ENCODE results near the gene ROBO1.

Gene ROBO1

DNA sequence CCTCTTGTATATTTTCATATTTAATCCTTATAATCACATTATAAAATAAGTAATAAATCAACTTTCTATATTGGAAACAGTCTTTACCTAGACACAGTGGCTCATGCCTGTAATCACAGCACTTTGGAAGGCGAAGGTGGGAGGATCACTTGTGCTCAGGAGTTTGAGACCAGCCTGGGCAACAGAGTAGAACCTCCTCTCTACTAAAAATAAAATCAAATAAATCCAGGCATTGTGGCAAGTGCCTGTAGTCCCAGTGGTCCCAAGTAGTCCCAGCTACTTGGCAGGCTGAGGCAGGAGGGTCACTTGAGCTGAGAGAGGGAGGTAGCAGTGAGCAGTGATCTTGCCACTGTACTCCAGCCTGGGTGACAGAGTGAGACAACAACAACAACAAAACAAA lies 975.1 kb downstream of the ROBO1 start:
- no peak overlapping the region for H3K27ac ChIP-seq
- TF ChIP-seq, protein P1, sequence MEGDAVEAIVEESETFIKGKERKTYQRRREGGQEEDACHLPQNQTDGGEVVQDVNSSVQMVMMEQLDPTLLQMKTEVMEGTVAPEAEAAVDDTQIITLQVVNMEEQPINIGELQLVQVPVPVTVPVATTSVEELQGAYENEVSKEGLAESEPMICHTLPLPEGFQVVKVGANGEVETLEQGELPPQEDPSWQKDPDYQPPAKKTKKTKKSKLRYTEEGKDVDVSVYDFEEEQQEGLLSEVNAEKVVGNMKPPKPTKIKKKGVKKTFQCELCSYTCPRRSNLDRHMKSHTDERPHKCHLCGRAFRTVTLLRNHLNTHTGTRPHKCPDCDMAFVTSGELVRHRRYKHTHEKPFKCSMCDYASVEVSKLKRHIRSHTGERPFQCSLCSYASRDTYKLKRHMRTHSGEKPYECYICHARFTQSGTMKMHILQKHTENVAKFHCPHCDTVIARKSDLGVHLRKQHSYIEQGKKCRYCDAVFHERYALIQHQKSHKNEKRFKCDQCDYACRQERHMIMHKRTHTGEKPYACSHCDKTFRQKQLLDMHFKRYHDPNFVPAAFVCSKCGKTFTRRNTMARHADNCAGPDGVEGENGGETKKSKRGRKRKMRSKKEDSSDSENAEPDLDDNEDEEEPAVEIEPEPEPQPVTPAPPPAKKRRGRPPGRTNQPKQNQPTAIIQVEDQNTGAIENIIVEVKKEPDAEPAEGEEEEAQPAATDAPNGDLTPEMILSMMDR (conservative IDR thresholded peaks at IDR 0.05), result no peak
- no peak for TF ChIP-seq ZFX (IDR thresholded peaks at IDR 0.05)

DNA sequence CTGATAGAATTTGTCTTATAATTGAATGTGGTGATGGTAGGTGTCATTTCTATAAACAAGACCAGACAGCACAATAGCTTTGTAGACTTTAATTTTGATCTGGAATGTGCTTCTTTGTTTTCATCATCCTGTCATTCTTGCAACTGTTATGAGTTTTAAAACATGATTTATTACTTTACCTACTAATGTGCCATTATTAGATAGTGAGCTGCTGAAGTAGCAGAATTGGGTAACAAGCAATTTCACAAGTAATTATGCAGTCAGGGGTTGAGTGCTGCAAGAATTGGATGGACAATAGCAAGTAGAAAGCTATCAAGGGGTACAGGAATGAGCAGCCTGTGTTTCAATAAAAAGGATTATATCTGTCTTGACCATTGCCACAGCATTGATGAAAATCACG lies 975.6 kb downstream of the ROBO1 start:
- TF ChIP-seq ZFX (IDR thresholded peaks at IDR 0.05), result no peak
- TF ChIP-seq, protein P1 (conservative IDR thresholded peaks at IDR 0.05), result no peak
- H3K27ac ChIP-seq, result no peak overlapping the region

DNA sequence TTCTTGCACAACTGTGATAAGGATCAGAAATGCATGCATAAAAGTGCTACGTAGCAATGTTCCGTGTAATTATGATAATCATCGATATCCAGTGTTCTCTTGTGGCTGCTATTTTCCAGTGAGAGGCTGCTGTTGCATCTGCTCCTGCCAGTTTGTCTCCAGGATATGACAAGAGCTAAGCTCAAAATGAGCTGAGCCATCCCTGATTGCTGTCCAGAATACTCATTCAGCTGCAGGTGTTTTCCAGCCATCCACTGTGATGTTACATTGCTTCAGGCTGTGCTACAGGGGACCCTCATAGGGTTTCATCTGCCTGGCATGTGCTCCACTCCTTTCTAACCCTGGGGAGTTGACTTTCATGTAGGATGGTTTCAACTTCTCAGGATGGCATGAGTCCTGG lies 976.0 kb downstream of the ROBO1 start:
- TF ChIP-seq, protein P1 (conservative IDR thresholded peaks at IDR 0.05), result no peak
- no peak for TF ChIP-seq ZFX (IDR thresholded peaks at IDR 0.05)
- H3K27ac ChIP-seq, result no peak overlapping the region

DNA sequence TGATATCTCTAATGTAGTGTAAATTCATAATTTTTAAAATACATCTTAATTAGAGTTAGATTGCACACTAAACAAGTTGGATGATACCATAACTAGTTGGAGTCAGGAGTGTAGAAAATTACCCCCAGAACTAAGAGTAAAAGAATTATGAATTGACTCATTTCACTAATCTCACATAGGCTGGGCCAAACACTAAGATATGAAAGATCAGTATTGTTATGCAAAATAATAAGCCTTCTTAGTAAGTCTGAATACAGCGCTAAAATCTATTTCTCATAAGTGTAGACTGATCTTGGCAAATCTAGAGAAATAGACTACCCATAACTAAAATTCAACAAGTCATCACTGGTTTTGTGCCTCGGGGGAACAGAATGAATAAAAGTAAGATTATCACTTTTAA lies 979.0 kb downstream of the ROBO1 start:
- TF ChIP-seq ZFX (IDR thresholded peaks at IDR 0.05), result no peak
- TF ChIP-seq, protein P1 (conservative IDR thresholded peaks at IDR 0.05), result no peak
- no peak overlapping the region for H3K27ac ChIP-seq

DNA sequence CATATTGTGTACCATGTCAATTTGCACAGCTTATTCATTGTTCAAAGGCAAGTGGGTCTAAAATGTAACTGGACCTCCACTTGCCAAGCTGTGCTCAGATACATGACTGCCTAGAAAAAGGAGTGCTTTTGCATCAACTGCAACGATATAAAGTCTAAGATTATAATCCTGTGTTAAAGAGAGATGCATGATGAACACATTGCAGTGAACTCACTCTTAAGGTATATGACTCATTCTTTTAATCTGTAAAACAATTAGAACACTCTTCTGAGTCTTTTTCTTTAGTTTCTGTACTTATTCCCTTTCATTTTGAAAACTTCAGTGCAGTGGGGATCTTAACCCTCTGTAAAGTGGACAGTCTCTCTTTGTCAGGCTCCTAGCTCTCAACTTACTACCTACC lies 982.8 kb downstream of the ROBO1 start:
- no peak overlapping the region for H3K27ac ChIP-seq
- no peak for TF ChIP-seq ZFX (IDR thresholded peaks at IDR 0.05)
- TF ChIP-seq, protein P1 (conservative IDR thresholded peaks at IDR 0.05), result no peak

DNA sequence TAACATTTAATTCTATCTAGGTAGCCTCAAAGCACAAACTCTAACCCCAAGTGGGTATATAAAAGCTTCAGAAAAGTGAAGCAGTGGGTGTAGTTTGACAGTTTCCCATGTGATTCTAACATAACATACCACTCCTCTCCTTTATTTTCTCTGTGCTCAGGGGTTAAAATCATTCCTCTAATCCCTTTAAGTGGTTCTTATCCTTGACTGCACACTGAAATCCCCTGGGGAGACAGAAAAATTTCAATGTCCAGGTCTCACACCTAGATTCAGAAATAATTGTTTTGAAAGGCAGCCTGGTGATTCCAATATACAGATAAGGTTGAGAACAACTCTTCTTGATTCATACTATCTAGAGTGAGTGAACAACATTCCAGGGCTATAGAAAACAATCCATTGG lies 986.4 kb downstream of the ROBO1 start:
- H3K27ac ChIP-seq, result no peak overlapping the region
- TF ChIP-seq, protein P1 (conservative IDR thresholded peaks at IDR 0.05), result no peak
- TF ChIP-seq ZFX (IDR thresholded peaks at IDR 0.05), result no peak

DNA sequence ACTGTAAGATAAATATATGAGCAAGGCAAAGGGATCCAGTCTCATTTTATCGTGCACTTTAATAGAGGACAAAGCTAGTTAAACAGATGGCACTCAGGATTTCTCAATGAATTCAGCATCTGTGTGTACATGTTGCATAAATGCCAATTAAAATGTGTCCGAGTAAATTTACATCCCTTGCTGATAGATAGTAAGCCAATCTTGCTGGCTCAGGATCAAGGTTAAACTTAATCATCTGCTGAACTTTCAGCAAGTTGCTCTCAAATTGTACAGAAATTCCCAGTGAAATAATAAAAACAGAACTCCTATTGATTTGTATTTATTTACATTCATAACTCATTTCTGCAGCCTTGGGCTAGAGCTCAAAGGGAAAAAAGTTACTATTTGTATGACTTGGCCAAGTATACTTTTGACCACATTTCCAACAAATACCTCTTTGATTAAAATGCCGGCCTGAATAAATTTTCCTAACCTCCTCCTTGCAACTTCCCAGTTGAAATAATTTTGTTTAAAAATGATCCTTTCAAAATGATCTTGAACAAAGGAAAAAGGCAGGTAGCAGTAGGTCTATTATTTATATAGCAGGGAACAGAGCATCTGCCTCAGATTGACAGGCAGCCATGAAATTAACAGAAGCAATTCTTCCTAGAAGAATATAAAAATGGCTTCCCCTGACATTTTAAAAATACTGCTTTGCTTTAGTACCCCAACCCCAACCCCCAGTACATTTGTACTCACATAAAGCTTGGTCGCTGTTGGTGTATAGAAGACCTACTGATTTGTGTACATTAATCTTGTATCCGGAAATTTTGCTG lies 1001.9 kb downstream of the ROBO1 start:
- TF ChIP-seq, protein P1 (conservative IDR thresholded peaks at IDR 0.05), result no peak
- TF ChIP-seq ZFX (IDR thresholded peaks at IDR 0.05), result no peak
- no peak overlapping the region for H3K27ac ChIP-seq
